ENCODE measurements around the gene ECE2. TPM values are rescaled to one million over a fixed set of nuclear protein-coding genes. Genes with fewer than 3 reads are reported as not detected.

The ECE2 gene
- total RNA-seq, 1 donor from 2014 or later: not detected

GRCh38 chr3:184306341-184306972 is 30.6 kb downstream of the ECE2 start:
- Mint-ChIP-seq H3K4me3 (no peak overlapping the region), H3K4me1 (no peaks in the 10 kb centered on the region), H3K27me3 (ENCODE audit: low read depth) (no peaks in the 10 kb centered on the region), H3K36me3 (ENCODE audit: low read depth) (peaks cover 37% of the 10 kb centered on the region), H3K27ac (ENCODE audit: unreplicated experiment) (no peak overlapping the region), H3K9me3 (no peaks in the 10 kb centered on the region)
- no peak for TF ChIP-seq CTCF (conservative IDR thresholded peaks at IDR 0.05)
- DNase-seq (ENCODE audit: low read depth, low spot score): no peak

- H3K4me3 Mint-ChIP-seq: no peak overlapping the region
Measured at GRCh38 chr3:184307915-184308314, 32.1 kb downstream of the ECE2 start.

GRCh38 chr3:184308744-184309143 is 32.9 kb downstream of the ECE2 start:
- no peaks in the 10 kb centered on the region for H3K4me1 Mint-ChIP-seq
- no peak overlapping the region for H3K27ac Mint-ChIP-seq (ENCODE audit: unreplicated experiment)
- peak overlapping the region; percentile 32 for H3K4me3 Mint-ChIP-seq
- peaks cover 23% of the 10 kb centered on the region for H3K36me3 Mint-ChIP-seq (ENCODE audit: low read depth)
- no peak for DNase-seq (ENCODE audit: low read depth, low spot score)
- no peaks in the 10 kb centered on the region for H3K27me3 Mint-ChIP-seq (ENCODE audit: low read depth)
- no peak for TF ChIP-seq CTCF (conservative IDR thresholded peaks at IDR 0.05)
- H3K9me3 Mint-ChIP-seq: no peaks in the 10 kb centered on the region

More at GRCh38 chr3:184307915-184308314, 32.1 kb downstream of the ECE2 start:
- Mint-ChIP-seq H3K9me3 (no peaks in the 10 kb centered on the region), H3K27me3 (ENCODE audit: low read depth) (no peaks in the 10 kb centered on the region), H3K36me3 (ENCODE audit: low read depth) (peaks cover 28% of the 10 kb centered on the region), H3K4me1 (no peaks in the 10 kb centered on the region), H3K27ac (ENCODE audit: unreplicated experiment) (no peak overlapping the region)
- TF ChIP-seq CTCF (conservative IDR thresholded peaks at IDR 0.05): no peak
- no peak for DNase-seq (ENCODE audit: low read depth, low spot score)

GRCh38 chr3:184311633-184312032 is 35.8 kb downstream of the ECE2 start:
- Mint-ChIP-seq H3K4me3 (peak overlapping the region; percentile 45), H3K9me3 (no peaks in the 10 kb centered on the region), H3K27ac (ENCODE audit: unreplicated experiment) (no peak overlapping the region), H3K27me3 (ENCODE audit: low read depth) (no peaks in the 10 kb centered on the region), H3K4me1 (peaks cover 12% of the 10 kb centered on the region), H3K36me3 (ENCODE audit: low read depth) (peaks cover 17% of the 10 kb centered on the region)
- DNase-seq (ENCODE audit: low read depth, low spot score): no peak
- TF ChIP-seq CTCF (conservative IDR thresholded peaks at IDR 0.05): no peak

- peak; percentile 86 for DNase-seq (ENCODE audit: low read depth, low spot score)
- Mint-ChIP-seq H3K4me3 (peak within 1 kb of the TSS; percentile 92), H3K27me3 (ENCODE audit: low read depth) (no peaks in the 10 kb centered on the region)
Measured at GRCh38 chr3:184314363-184314699, 38.5 kb downstream of the ECE2 start, which contains the start of gene EIF4G1. Gene EIF4G1 (plus strand): TSS chr3:184314606. CDS start chr3:184315797, 1,191 bp downstream.

More at GRCh38 chr3:184314363-184314699, 38.5 kb downstream of the ECE2 start, which contains the start of gene EIF4G1:
- Mint-ChIP-seq H3K36me3 (ENCODE audit: low read depth) (peaks cover 17% of the 10 kb centered on the region), H3K4me1 (peaks cover 32% of the 10 kb centered on the region), H3K9me3 (no peaks in the 10 kb centered on the region), H3K27ac (ENCODE audit: unreplicated experiment) (peak within 1 kb of the TSS; percentile 67)
- no peak for TF ChIP-seq CTCF (conservative IDR thresholded peaks at IDR 0.05)
